HepG2 (cell line): ENCODE results near the gene S100A6. TPM values are rescaled to one million over a fixed set of nuclear protein-coding genes. Genes with fewer than 3 reads are reported as not detected.

ENCODE experiments used
- HNRNPL ChIP-seq: fragments of 200-400 bp; formaldehyde crosslinking; IDR thresholded peaks from 2 replicates; pipeline ENCODE4 v1.6.1; 2017; ENCODE audit warnings: mild to moderate bottlenecking, low read depth, low read length
- HNRNPLL ChIP-seq: fragments of 200-400 bp; formaldehyde crosslinking; IDR thresholded peaks from 2 replicates; pipeline ENCODE4 v1.6.1; 2017; ENCODE audit warnings: mild to moderate bottlenecking, low read depth, low read length; ENCODE audit not compliant: poor library complexity, severe bottlenecking
- KLF11 ChIP-seq: IDR thresholded peaks from 2 replicates; pipeline ENCODE4 v1.6.1; 2016; ENCODE audit warnings: missing compliant biosample characterization
- KMT2A ChIP-seq: sonication (generic); formaldehyde crosslinking; IDR thresholded peaks from 2 replicates; pipeline ENCODE4 v1.4.0; 2020; ENCODE audit warnings: missing genetic modification reagents
- MTA1 ChIP-seq: sonication (generic); formaldehyde crosslinking; IDR thresholded peaks from 2 replicates; pipeline ENCODE4 v1.4.0; 2020; ENCODE audit warnings: missing genetic modification reagents, mild to moderate bottlenecking, borderline replicate concordance
- PHF5A ChIP-seq: IDR thresholded peaks from one replicate; pipeline ENCODE4 v1.6.1; 2018; ENCODE audit warnings: low read depth, missing genetic modification reagents; ENCODE audit not compliant: unreplicated experiment
- PPARG ChIP-seq: conservative IDR thresholded peaks from 2 replicates; pipeline ENCODE4 v1.6.1; 2016; ENCODE audit warnings: missing biosample characterization, missing genetic modification reagents
- SMAD3 ChIP-seq: sonication (generic); formaldehyde crosslinking; IDR thresholded peaks from 2 replicates; pipeline ENCODE4 v1.4.0; 2020; ENCODE audit warnings: missing genetic modification reagents
- SOX6 ChIP-seq, 2 experiments: fragments of 450-650 bp in 1 of 2; sonication (generic) in 1 of 2; formaldehyde crosslinking in 1 of 2; IDR thresholded peaks; 2 replicates each; pipeline versions ENCODE4 v1.4.0 to v1.6.1; 2017 to 2020; ENCODE audit warnings: antibody characterized with exemption in 1 of 2, mild to moderate bottlenecking in 1 of 2, missing genetic modification reagents in 1 of 2
- TMF1 ChIP-seq: sonication (generic); formaldehyde crosslinking; IDR thresholded peaks from 2 replicates; pipeline ENCODE4 v1.8.1; 2022; ENCODE audit warnings: low read depth, missing genetic modification reagents
- ZNF274 ChIP-seq: sonication (generic); formaldehyde crosslinking; IDR thresholded peaks from 2 replicates; pipeline ENCODE4 v1.5.1; 2020; ENCODE audit warnings: mild to moderate bottlenecking, missing genetic modification reagents
- ZNF354B ChIP-seq: sonication (generic); formaldehyde crosslinking; IDR thresholded peaks from 2 replicates; pipeline ENCODE4 v1.8.0; 2022; ENCODE audit warnings: mild to moderate bottlenecking, missing genetic modification reagents
- ZNF432 ChIP-seq: sonication (generic); formaldehyde crosslinking; IDR thresholded peaks from 2 replicates; pipeline ENCODE4 v1.5.0; 2020; ENCODE audit warnings: missing genetic modification reagents, mild to moderate bottlenecking, borderline replicate concordance
- ZNF549 ChIP-seq: sonication (generic); formaldehyde crosslinking; IDR thresholded peaks from 2 replicates; pipeline ENCODE4 v1.5.0; 2020; ENCODE audit warnings: missing genetic modification reagents
- ZNF782 ChIP-seq: sonication (generic); formaldehyde crosslinking; IDR thresholded peaks from 2 replicates; pipeline ENCODE4 v1.4.0; 2020; ENCODE audit warnings: missing genetic modification reagents, mild to moderate bottlenecking, borderline replicate concordance
- ZSCAN31 ChIP-seq: sonication (generic); formaldehyde crosslinking; IDR thresholded peaks from 2 replicates; pipeline ENCODE4 v1.5.0; 2020; ENCODE audit warnings: low read depth, mild to moderate bottlenecking, missing genetic modification reagents
- polyA plus RNA-seq, 8 experiments: library from polyadenylated mRNA; depleted of rRNA in 3 of 8; stranded (reverse) in 7 of 8; unstranded in 1 of 8; fragments of >200 nt; fragmentation: Illumina TruSeq in 4 of 8; extraction: Trizol in 4 of 8; gene quantifications; 2 replicates each; pipeline versions ENCODE4 v1.2.1 to v1.2.3, GENCODE V29; 2011 to 2016; ENCODE audit warnings: low read depth in 4 of 8, missing spikeins in 1 of 8, mixed read lengths in 1 of 8; ENCODE audit not compliant: insufficient read depth in 1 of 8
- total RNA-seq, 5 experiments: library from RNA; depleted of rRNA; stranded (reverse); fragments of >200 nt; fragmentation: Illumina TruSeq; extraction: Trizol; gene quantifications; 2 replicates each; pipeline ENCODE4 v1.2.3, GENCODE V29; 2016; ENCODE audit warnings: low read depth in 1 of 5
- TF ChIP-seq, protein P1 (sequence below): sonication (generic); formaldehyde crosslinking; IDR thresholded peaks from 2 replicates; pipeline ENCODE4 v1.5.1; 2020; ENCODE audit warnings: missing genetic modification reagents, mild to moderate bottlenecking, borderline replicate concordance
- TF ChIP-seq, protein P2 (sequence below): sonication (generic); formaldehyde crosslinking; conservative IDR thresholded peaks from 2 replicates; pipeline ENCODE4 v1.8.1; 2023; ENCODE audit warnings: missing genetic modification reagents
- TF ChIP-seq, protein P3 (sequence below): sonication (generic); formaldehyde crosslinking; IDR thresholded peaks from 2 replicates; pipeline ENCODE4 v1.5.1; 2020; ENCODE audit warnings: mild to moderate bottlenecking, missing genetic modification reagents, borderline replicate concordance
- TF ChIP-seq, protein P4 (sequence below): IDR thresholded peaks from 2 replicates; pipeline ENCODE4 v1.6.1; 2016; ENCODE audit warnings: mild to moderate bottlenecking, missing biosample characterization, missing genetic modification reagents
- TF ChIP-seq, protein P5 (sequence below): sonication (generic); formaldehyde crosslinking; IDR thresholded peaks from 2 replicates; pipeline ENCODE4 v1.4.0; 2020; ENCODE audit warnings: missing genetic modification reagents
- TF ChIP-seq, protein P6 (sequence below): sonication (generic); formaldehyde crosslinking; IDR thresholded peaks from 2 replicates; pipeline ENCODE4 v1.8.1; 2022; ENCODE audit warnings: mild to moderate bottlenecking, missing genetic modification reagents

S100A6 gene
- total and polyA plus RNA-seq, 2 of the 13 experiments (the other 11 are each of a cell fraction or from before 2014, with no cell fraction given): 72.9 to 85.0 TPM

DNA sequence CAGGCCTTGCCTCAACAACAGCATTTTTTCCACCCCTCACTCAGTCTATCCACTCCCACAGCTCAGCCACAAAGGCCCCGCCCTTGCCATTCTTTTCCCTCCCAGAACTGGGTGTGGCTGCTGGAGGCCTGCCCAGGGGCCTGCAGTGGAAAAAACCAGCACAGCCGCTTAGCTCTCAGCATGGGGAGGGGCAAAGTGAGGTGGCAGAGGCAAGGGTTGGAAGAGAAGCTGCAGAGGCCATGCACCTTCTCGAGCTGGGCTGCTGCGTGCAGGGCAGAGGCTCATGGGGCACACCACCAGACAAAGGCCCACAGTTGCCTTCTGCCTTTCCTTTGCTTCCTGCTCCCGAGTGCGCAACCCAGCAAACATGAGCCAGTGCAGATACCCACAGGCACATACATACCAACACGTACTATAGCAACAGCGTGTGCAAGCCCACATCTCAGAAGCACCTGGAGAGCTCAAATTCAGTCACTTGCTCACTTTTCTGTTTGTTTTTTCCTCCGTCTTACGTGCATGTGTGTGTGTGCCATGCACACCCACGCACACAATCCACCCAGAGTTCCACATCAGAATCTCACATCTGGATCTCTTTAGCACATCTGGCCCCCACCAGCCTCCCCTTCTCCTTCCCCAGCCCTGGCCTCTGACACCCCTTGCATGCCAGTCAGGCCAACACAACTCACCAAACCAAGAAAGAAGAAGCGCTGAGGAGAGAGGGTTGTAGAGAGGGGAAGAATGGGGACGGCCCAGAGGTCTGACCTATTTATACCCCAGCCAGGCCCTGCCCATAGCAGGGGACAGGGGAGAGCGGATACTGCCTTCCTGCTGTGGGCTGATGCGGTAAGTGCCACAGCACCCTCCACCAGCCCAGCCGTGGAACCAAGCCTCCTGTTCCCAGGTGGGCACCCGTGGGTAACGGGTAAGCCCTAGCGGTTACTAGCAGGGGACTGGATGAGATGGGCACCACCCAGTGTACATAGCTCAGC is 9.6 kb upstream of the S100A6 start, which contains the start of gene S100A4 (continued):
- TF ChIP-seq, protein P1, sequence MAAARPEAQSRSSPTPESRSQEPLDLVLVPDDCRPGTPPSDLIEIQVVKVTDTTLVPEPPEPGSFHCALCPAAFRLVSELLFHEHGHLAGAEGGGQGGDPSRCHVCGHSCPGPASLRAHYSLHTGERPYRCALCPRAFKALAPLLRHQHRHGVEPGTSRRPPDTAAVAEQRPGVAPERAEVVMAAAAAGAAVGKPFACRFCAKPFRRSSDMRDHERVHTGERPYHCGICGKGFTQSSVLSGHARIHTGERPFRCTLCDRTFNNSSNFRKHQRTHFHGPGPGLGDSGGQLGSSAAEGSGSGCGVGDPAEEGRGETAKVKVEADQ (CRISPR knock-in tag): 0 out of 2 replicates have a peak, but pooled peaks have one; percentile 39
- TF ChIP-seq, protein P2, sequence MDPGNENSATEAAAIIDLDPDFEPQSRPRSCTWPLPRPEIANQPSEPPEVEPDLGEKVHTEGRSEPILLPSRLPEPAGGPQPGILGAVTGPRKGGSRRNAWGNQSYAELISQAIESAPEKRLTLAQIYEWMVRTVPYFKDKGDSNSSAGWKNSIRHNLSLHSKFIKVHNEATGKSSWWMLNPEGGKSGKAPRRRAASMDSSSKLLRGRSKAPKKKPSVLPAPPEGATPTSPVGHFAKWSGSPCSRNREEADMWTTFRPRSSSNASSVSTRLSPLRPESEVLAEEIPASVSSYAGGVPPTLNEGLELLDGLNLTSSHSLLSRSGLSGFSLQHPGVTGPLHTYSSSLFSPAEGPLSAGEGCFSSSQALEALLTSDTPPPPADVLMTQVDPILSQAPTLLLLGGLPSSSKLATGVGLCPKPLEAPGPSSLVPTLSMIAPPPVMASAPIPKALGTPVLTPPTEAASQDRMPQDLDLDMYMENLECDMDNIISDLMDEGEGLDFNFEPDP (CRISPR knock-in tag): no peak
- TF ChIP-seq ZNF549 (CRISPR knock-in tag): no peak
- TF ChIP-seq, protein P3, sequence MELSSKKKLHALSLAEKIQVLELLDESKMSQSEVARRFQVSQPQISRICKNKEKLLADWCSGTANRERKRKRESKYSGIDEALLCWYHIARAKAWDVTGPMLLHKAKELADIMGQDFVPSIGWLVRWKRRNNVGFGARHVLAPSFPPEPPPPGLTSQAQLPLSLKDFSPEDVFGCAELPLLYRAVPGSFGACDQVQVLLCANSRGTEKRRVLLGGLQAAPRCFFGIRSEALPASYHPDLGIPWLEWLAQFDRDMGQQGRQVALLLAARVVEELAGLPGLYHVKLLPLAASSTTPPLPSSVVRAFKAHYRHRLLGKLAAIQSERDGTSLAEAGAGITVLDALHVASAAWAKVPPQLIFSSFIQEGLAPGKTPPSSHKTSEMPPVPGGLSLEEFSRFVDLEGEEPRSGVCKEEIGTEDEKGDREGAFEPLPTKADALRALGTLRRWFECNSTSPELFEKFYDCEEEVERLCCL (CRISPR knock-in tag): no peak
- peak; percentile 92; the same call in 1 of the 2 replicates for TF ChIP-seq ZSCAN31 (CRISPR knock-in tag)
- no peak for TF ChIP-seq ZNF274 (CRISPR knock-in tag)
- TF ChIP-seq ZNF782 (CRISPR knock-in tag): no peak; the same call in 1 of the 2 replicates
- peak; percentile 98 for TF ChIP-seq HNRNPL
- no peak for TF ChIP-seq ZNF432 (CRISPR knock-in tag)
- TF ChIP-seq ZNF354B (CRISPR knock-in tag): no peak
- peak; percentile 48 for TF ChIP-seq HNRNPLL
- no peak for TF ChIP-seq PPARG
- TF ChIP-seq TMF1: 0 out of 2 replicates have a peak, but pooled peaks have one; percentile 28
- TF ChIP-seq, protein P4, sequence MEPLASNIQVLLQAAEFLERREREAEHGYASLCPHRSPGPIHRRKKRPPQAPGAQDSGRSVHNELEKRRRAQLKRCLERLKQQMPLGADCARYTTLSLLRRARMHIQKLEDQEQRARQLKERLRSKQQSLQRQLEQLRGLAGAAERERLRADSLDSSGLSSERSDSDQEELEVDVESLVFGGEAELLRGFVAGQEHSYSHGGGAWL: no peak
- TF ChIP-seq, protein P5, sequence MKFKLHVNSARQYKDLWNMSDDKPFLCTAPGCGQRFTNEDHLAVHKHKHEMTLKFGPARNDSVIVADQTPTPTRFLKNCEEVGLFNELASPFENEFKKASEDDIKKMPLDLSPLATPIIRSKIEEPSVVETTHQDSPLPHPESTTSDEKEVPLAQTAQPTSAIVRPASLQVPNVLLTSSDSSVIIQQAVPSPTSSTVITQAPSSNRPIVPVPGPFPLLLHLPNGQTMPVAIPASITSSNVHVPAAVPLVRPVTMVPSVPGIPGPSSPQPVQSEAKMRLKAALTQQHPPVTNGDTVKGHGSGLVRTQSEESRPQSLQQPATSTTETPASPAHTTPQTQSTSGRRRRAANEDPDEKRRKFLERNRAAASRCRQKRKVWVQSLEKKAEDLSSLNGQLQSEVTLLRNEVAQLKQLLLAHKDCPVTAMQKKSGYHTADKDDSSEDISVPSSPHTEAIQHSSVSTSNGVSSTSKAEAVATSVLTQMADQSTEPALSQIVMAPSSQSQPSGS (CRISPR knock-in tag): peak; percentile 64; the same call in 1 of the 2 replicates
- TF ChIP-seq, protein P6, sequence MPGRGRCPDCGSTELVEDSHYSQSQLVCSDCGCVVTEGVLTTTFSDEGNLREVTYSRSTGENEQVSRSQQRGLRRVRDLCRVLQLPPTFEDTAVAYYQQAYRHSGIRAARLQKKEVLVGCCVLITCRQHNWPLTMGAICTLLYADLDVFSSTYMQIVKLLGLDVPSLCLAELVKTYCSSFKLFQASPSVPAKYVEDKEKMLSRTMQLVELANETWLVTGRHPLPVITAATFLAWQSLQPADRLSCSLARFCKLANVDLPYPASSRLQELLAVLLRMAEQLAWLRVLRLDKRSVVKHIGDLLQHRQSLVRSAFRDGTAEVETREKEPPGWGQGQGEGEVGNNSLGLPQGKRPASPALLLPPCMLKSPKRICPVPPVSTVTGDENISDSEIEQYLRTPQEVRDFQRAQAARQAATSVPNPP (CRISPR knock-in tag): no peak
- peak; percentile 35 for TF ChIP-seq PHF5A
- TF ChIP-seq SMAD3 (CRISPR knock-in tag): no peak
- TF ChIP-seq SOX6 (IDR thresholded peaks at IDR 0.05): no peak
- TF ChIP-seq SOX6 (CRISPR knock-in tag; IDR thresholded peaks at IDR 0.05): peak; percentile 82
- TF ChIP-seq KMT2A (CRISPR knock-in tag): no peak
- TF ChIP-seq KLF11 (CRISPR knock-in tag): no peak; the same call in 1 of the 2 replicates
- TF ChIP-seq MTA1 (CRISPR knock-in tag): no peak
